HG03060 (cell line): ENCODE measurements around the gene MMAB.
A peak's percentile ranks its signal among the peaks of the same experiment; 100 is the strongest.

Source experiments
- ATAC-seq: cut with Tn5 transposase; IDR thresholded peaks from one replicate; pipeline ENCODE4 v1.9.1; 2021; ENCODE audit warnings: low read depth, moderate number of reproducible peaks; ENCODE audit not compliant: unreplicated experiment

MMAB gene

DNA sequence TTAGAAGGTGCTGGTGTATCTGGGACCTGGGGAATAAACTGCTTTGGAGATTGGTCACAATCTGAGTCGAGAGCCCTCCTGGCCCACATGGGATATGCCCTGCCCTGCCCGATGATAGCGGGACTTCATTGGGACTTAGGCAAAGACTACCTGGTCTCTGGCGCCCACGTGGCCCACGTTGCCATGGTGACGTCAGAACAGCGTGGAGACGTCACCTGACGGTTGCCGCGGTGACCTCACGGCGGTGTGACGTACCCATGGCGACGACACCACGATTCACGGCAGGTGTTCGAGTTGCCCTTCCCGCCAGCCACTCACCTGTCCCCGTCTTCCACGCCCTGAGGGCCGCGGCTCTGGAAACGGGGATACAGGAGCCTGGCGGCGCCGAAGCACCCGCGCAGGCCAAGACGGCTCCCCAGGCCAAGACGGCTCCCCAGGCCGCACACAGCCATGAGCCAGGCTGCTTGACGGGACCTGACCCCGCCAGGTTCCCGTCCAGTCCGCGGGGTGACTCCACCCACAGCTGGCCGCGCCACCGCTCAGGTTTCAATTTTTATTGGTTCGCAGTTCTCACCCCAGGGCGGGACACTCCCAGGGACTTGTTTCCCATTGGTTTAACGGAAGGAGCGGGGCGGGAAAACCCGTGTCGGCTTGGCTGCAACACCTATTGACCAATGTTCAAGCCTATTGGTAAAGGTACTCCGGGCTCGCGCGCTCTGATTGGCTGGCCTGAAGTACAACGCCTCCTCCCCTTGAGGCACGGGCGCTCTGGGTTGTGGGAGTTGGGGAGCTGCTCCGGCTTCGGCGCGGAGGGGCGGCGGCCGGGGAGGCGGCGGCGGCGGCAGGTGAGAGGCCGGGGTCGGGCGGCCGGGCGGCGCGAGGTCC lies at the start of gene MMAB, which contains the start of gene MVK:
Gene MMAB (minus strand): TSS at position 476 of the 885 bp plus-strand sequence. CDS start 24 bp downstream, at position 452.
Gene MVK (plus strand): TSS at position 766 of the 885 bp plus-strand sequence. CDS start 1,029 bp downstream, outside the sequence.
- peak; percentile 89 for ATAC-seq

DNA sequence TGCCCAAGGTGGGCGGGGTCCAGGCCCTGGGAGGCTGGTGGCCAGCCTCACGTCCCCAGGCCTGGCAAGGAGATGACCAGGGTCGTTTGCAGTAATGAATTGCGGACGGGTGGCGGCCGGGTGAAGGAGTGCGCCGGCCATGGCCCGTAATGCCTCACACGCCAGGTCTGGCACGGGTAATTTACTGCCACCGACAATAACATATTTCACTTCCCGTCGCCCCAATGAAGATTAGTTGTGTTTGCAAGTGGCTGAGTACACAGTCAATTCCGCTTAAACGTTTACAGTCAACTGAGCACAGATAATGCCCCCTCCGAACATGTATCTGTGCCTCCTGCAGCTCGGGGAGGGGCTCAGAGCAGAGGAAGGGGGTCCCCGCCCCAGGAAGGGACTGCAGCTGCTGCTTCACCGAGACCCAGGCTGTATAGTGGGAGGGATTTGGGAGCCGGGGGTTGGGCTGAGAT lies 48.6 kb upstream of the MMAB start:
- no peak for ATAC-seq

DNA sequence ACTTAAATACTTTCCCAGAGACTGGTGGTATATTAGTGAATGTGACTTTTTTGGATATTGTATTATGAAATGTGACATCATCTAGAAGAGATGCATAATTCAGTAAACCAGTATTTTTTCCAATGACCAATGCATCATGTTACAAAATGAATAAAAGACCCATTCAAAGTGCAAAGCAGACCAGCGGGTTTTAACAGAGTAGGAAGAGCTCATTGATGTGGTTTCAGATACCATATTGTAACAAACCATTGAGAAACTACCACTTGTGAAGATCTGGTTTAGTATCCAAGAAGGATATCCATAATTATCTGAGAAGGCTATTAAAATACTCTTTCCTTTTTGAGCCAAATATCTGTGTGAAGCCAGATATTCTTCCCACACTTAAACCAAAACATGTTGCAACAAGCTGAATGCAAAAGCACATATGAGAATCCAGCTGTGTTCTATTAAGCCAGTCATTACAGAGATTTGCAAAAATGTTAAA lies 47.9 kb upstream of the MMAB start:
- no peak for ATAC-seq

DNA sequence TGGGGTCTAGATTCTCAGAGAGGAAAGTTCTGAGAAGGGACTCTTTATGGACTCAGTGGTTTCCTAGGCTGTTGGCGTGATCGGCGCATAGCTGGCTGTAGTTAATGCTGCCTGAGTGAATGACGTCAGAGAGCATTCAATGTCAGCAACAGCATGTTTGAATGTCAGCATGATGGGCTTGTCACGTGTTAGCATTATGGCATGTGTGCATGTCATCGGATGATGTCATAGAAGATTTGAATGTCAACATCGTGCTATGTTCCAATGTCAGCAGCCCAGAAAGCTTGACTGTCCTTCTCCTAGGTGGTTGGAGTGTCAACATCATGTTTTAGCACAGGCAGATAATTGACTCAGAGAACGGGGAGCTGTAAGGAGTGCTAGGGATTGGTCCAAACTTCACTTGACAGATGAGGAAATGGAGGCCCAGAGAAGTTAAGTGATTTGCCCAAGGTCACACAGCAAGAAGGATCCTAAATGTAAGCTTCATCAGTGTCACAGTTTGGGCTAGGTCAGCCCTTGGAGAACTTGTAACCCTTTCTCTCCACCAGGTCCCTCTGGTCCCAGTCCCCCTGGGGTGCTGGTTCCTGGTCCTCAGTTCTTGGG lies 45.8 kb upstream of the MMAB start:
- no peak for ATAC-seq

DNA sequence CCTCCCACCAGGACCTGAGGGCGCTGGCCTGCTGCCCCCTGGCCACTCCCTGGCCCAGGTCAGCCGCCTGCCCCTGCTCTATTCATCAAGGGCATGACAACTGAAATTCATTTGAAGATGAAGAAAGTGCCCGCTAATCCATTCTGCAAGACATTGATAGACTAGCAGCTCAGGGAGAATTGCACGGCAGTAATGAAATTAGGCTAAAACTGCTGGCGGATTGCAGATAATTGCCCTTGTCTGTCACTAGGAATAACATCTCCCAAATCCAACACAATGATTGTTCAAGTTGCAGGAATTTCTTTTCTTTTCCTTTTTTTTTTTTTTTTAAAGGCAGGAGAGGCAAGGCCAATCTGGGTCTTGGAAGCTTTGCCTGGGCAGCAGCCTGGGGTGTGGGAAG lies 44.8 kb upstream of the MMAB start:
- no peak for ATAC-seq

DNA sequence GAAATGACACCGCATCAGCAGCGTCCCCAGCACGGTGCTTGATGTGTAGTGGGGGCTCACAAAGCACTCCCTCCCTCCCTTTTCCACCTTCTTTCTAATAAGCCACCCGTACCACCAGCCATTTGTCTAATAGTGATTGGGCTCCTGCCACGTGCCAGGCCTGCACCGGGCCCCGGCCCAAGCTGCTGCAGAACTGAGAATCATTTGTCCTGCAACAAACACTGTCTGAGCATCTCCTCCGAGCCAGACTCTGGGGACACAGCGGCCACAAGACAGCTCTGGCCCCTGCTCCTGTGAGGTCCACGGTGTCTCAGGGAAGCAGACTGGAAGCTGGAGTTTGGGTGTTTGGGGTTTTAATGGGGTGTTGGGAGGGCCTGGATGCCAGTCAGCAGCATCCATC lies 44.2 kb upstream of the MMAB start:
- ATAC-seq: no peak

DNA sequence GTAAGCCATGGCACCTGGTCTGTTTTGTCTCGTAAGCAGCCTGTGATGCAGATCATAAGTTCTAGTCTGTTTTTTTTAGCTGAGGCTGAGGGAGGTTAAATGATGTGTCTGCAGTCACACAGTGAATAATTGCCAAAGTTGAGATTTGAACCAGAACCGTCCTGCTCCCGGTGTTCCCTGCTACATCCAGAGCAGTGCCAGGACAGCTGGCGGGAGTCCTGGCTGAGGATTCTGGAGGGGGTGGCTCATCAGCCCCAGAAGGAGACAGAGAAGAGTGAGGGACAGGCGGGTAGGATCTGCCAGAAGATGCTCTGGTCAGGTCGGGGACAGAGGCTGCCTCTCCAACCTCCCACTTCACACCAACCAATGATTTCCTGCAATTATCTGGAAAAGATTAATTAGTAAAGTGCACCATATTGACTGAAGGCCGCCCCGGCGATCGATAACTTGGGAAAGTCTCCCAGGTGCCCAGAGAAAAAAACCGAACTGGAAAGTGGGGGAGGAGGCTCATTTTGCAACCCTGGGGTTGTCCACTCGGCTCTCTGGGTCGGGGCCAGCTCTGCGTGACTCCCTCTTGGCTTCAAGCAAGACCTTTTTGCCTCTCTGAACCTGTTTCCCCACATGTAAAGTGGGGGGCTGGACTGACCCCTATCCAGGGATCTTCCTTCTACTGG lies 42.4 kb upstream of the MMAB start:
- no peak for ATAC-seq

DNA sequence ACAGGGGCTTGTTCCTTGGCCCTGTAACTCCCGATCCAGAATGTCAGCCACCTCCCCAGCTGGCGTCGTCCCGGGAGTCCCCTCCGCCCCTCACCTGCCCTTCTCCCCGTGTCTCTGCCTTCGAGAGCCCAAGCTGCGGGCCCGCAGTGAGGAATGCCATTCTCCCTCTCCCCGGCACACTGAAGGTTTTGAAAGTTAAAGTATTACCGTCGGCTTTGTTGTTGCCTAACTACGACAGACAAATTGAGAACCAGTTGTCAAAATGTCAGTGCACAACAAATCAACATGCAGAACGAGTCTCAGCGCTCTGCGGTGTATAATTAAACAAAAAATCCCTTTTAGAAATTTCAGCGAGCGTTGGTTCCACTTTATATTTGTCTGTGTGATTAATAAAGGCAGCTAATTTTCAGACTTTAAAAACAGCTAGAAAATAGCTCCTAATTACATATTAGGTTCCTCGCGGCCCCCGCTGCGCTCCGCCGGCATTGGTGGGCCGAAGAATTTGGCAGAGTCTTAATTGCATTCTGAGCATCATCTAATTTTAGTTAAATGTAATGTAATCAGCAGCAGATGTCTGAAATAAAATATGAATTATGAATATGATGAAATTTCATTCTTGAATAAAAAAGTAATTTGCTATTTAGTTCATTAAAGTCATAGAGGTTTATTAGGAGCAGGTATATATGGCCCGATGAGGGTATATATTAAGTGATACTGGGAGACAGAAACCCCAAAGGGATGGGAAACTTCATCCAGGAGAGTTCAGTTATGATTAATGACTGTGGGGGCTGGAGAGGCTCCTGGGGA lies 40.5 kb upstream of the MMAB start:
- no peak for ATAC-seq

DNA sequence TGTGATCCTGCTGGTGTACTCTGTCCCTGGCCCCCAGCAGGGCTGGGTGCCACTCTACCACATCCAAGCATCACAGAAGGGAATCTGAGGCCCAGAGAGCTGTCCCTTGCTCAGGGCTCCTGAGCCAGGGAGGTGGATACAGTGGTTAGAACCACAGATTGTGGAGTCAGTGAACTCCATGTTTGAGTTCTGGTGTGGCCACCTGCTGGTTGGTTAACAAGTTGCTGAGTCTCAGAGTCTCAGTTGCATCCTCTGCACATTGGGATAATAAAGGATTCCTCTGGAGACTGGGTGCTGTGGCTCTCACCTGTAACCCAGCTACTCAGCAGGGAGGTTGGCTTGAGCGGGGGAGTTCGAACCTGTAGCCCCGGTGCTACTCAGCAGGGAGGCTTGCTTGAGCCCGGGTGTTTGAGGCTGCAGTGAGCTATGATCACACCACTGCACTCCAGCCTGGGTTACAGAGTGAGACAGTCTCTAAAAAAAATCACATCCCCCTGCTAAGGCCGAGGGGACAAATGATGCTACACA lies 39.7 kb upstream of the MMAB start:
- no peak for ATAC-seq

DNA sequence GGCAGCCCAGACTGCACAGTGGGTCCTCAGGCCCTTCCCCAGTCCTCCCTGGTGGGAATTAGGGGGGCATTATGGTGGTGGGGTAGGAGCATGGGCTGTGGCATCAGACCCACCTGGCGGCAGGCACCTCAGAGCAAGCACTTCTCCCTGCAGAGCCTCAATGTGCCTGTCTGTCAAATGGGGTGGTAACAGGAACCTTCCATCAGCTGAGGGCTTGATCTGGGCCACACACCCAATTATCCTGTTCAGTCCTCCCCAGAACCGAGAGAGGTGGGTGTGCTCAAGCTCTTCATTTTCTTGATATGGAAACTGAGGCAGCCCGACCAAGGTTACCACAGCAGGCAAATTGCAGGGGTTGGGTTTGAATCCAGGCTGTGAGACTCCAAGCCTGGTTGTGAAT lies 38.7 kb upstream of the MMAB start:
- ATAC-seq: no peak

DNA sequence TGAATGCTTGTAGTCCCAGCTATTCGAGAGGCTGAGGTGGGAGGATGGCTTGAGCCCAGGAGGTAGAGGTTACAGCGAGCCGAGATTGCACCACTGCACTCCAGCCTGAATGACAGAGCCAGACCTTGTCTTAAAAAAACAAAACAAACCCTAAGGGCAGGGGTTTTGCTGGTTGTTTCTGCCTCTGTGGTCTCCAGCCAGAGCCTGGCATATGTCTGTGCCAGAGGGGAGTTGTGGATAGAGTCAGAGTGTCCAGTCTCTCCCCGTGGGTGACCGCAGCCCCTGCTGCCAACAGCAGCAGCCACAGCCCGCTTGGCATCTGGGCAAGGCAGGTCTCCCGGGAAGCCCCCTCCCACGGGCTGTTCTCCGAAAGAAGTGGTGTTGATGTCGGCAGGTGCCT lies 37.9 kb upstream of the MMAB start:
- ATAC-seq: no peak

DNA sequence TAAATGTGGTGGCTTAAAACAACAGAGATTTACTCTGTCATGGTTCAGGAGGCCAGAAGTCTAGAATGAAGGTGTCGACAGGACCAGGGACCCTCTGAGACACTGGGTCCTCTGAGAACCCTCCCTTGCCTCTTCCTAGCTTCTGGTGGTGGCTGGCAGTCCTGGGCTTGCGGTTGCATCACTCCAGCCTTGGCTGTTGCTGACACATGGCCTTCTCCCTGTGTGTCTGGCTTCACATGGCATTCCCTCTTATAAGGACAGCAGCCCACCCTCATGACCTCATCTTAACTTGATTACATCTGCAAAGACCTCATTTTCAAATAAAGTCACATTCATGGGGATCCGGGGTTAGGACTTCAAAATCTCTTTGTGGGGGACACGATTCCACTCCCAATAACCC lies 37.2 kb upstream of the MMAB start:
- ATAC-seq: no peak

DNA sequence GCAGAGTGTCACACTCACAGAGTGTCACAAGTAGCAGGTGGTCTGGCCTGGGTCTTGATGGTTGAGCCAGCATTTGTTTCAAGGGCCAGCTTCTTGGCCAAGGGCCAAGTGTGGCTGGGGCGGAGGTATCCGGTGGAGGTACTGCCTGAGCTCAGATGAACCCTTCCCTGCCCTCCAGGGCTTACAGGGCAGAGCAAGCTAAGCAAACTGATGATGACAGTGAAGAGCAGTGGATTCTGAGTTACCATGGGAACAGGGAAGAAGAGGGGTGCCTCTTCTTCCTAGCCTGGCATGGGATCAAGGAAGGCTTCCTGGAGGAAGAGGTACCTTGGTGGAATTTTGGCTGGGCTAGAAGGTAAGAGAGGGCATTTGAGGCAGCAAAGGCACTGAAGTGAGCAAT lies 36.0 kb upstream of the MMAB start:
- no peak for ATAC-seq

DNA sequence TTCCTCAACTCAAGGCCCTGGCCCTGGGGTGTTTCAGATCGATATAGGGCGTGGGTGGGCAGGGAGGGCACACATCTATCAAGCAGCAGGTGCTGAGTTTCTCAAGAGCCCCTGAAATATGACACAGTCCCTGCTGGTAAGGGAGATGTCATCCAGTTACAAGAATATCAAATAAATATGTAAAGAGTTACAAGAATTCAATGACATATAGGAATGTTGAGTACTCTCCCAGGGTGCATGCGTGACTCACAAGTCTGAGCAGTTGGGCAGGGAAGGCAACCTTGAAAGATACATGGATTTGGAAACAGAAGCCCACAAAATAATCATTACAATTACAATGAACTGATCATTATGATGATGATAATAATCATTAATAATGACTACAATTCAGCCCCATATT lies 35.5 kb upstream of the MMAB start:
- no peak for ATAC-seq

DNA sequence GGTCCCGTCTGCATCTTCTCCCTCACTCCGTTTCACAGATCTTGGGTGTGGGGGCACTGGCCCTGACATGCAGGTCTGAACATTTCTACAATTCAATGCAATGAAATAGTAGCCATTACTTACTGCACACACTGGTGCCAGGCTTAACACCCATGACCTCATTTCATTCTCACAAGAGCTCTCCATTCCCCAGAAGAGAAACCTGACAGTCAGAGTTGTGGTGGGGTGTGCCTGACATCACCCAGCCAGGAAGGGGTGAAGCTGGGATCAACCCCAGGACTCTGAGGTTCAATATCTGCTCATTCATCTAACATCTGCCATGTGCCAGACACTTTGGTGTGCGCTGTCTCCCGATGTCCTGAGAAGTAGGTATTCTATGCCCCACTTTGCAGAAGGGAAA lies 35.0 kb upstream of the MMAB start:
- ATAC-seq: no peak

DNA sequence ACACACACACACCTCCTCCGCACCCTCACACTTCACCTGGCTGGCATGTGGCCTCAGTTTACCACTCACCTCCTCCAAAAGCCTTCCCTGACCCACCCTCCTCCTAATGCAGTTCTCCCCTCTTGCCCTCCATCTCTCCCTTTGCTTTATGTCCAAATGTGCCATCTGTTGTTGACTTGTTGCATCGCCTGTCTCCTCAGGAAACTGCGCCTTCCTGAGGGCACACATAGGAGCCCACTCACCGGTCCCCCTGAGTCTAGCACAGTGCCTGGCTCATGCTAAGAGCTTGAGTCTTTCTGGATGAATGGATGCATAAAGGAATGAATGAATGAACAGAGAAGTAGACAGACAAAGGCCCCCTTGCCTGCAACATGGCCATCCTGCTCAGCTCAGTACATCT lies 34.3 kb upstream of the MMAB start:
- no peak for ATAC-seq

DNA sequence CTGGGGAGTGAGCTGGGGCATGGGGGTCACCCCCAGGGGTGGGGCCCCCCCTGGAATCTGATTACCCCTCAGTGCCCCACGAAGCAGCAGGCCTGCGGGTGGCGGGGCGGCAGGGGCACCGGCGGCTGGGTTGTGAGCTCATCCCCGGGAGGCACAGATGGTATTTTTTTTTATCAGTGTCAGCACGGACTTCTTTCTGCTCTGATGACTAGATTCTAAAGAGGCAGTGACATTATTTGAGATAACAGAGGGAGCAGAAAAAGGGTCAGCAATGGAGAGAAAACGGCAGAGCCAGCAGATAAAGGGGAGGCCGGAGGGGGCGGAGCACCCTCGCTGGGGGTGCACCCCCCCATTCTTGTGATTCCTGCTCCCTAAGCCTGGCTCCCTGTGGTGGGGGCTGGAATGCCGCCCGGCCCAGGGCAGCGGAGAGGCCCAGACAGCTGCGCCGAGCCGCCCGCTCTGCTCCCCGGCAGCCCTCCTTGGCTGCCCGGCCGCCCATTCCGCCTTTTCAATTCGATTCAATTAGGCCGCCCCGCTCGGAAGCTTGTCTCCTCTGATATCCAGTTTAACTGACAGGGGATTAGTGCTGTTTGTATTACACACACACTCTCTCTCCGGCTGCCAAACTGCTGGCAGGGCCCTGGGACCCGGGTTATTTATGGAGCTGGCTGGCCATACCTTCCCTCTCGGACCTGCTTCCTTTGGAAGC lies 33.2 kb upstream of the MMAB start:
- ATAC-seq: no peak

DNA sequence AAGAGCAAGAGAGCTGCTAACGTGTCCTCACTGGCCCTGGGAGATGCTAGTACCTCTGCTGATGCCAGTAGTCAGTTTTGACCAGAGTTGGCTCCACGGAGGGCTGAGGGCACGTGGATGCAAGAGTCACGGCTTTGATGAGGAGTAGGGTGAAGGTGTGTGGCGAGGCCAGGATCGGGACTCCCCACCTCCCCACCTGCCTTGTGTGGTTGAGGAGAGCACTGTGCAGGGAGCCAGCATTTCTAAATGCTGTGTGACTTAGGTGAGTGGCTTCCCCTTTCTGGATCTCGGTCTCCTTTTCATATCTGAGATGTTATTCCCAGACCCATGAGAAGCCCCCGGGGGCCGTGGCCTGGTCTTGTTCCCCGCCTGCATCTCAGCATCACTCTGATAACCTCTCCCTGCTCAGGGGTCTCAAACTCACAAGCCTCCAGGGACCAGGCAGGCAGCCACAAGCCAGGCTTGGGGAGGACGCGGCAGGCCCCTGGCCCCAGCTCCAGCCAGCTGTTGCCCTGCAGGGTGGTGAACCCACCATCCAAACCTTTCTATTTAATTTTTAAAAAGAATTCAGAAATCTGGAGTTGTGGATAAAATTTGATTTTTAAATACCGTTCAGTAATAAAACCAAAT lies 32.4 kb upstream of the MMAB start:
- ATAC-seq: no peak

DNA sequence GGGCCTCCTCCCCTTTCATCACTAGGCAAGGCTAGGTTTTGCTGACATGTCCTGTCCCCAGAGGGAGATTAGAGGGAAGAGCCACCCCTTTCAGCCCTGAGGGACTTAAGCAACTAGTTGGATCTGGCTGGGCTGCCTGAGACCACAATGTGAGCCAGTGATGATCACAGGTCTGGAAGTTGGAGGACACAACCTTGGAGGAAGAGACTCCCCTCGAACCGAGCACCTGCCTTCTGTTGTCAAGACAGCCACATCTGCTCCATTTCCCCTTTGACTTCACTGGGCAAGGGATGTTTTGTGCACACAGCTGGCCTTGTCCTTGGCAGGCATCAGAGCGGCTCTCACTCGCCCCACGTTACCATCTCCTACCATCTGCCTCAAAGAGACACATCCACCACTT lies 31.7 kb upstream of the MMAB start:
- ATAC-seq: no peak
